ENCODE measurements around the gene TAGLN.
"Not testable (repeated sequence)": the region's sequence is repeated elsewhere in the genome, so short reads cannot be mapped to it uniquely, and the experiment has no call there.

Gene TAGLN

GRCh38 chr11:117197516-117198456 is 1.4 kb upstream of the TAGLN start:
- no peak for DNase-seq

- DNase-seq = no peak
Observed at GRCh38 chr11:117198613-117199012, 557 bp upstream of the TAGLN start.

GRCh38 chr11:117199916-117200812 is 994 bp downstream of the TAGLN start:
- DNase-seq = no peak

GRCh38 chr11:117200813-117201657 is 1.9 kb downstream of the TAGLN start:
- DNase-seq = no peak

DNA sequence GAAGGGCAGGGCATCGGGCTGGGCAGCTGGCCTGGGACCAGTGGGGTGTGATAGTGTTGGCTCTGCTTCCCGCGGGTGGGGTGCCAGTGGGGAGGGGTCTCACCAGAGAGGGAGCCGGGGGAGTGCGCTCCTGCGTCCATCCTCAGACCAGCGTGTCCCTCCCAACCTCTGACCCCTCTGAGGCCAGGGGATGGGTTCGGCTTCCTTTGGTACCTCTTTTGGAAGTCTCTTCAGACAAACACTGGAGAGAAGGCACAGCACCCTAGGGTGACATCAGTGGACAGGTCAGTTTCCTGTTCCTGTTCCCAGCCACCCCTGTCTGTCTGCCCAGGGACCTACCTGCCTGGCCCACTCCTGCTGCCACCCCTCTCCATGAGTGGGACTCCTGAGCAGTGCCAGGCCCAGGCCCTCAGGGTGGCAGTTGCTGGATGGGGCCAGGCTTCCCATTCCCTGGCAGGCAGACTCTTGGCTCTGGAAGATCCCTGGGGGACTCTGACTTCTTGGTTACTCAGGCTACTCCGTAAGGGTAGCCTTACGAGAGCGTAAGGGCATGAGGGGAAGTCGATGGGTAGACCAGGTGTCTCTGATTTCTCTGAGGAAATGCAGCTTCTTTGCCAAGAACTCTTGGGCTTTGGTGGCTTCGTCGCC is 2.6 kb downstream of the TAGLN start:
- DNase-seq = no peak

- DNase-seq = no peak
Observed at GRCh38 chr11:117202386-117203068, 3.4 kb downstream of the TAGLN start.

- DNase-seq = no peak
Observed at GRCh38 chr11:117203069-117203407, 3.9 kb downstream of the TAGLN start.

DNA sequence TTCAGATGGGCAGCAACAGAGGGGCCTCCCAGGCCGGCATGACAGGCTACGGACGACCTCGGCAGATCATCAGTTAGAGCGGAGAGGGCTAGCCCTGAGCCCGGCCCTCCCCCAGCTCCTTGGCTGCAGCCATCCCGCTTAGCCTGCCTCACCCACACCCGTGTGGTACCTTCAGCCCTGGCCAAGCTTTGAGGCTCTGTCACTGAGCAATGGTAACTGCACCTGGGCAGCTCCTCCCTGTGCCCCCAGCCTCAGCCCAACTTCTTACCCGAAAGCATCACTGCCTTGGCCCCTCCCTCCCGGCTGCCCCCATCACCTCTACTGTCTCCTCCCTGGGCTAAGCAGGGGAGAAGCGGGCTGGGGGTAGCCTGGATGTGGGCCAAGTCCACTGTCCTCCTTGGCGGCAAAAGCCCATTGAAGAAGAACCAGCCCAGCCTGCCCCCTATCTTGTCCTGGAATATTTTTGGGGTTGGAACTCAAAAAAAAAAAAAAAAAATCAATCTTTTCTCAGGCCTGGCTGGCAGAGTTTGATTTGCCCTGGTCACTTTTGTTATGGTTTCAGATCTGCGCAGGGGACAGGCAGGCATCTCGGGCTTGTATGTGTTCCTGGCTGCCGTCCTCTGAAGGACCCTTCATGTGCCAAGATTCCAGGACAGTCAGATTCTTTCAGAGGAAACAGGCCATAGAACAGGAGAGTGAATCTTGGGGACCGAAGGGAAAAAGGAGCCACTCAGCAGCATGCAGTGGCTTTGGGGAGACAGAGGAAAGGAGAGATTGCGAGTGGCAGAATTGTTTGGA is 5.3 kb downstream of the TAGLN start:
- no peak for DNase-seq

DNA sequence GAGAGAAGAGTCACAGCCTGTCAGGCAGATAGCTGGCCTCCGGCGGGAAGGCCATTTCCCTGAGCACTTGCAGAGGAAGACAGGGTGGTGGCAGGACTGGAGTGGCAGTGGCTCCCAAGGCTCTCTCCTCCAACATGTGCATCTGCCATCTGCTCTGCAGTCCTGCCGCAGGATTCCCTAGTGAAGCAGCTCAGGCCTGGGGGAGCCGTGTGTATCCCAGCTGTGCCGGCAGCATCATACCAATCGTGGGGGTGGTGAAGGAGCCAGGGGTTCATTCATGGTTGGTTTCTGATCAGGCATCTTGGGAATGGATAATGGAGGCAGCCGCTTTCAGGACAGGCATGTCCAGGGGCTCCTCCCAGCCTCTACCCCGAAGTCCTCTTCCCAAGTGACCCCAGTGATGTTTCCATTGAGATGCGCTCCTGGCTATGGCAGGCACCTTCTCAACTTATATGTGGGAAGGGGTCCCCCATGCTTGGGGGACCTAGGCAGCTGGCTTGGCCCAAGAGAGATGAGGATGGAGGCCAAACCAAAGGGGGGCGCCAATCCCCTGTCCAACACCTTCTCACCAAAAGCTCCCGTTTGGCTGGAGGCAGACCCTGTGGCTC is 6.1 kb downstream of the TAGLN start:
- no peak for DNase-seq

DNA sequence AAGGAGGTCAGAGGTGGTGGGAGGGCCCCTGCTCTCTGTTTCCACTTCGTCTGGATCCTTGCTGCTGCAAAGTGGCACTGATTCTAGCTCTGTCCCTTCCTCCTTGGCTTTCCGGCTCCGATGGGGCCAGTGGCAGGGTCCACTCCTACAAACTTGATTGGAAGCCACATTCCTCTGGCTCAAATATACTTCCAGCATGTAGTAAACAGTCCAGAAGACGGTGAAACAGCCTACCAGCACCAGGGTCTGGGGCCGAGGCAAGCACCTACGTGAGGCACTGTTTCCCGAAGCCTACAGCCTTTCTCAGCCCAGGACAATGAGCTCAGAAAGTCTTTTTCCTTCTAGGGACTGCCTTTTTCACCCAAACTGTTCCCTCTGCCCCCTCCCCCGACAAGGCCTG is 6.9 kb downstream of the TAGLN start:
- DNase-seq = not testable (repeated sequence)

DNA sequence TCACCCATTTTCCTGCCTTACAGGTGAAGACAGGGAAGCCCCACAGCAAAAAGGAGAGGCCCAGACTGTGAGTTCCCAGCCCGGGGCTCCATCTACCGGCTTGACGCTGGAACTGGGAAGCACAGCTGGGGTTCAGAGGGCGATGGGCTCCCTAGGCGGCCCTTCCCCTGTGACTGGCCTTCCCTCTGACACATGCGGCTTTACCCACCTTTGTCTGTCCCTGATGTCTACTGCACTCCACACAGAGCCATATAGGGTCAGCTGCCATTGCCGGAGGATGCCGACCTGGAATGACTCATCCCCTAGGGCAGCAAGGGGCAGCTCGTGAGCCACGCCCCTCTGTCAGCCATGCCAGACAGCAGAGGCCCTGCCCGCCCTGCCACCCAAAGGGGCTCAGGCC is 7.7 kb downstream of the TAGLN start:
- not testable (repeated sequence) for DNase-seq

GRCh38 chr11:117207481-117207880 is 8.3 kb downstream of the TAGLN start:
- DNase-seq = not testable (repeated sequence)

- not testable (repeated sequence) for DNase-seq
Observed at GRCh38 chr11:117208710-117209109, 9.5 kb downstream of the TAGLN start.

GRCh38 chr11:117209351-117210125 is 10.4 kb downstream of the TAGLN start:
- not testable (repeated sequence) for DNase-seq

- no peak for DNase-seq
Observed at GRCh38 chr11:117210620-117211019, 11.4 kb downstream of the TAGLN start.

DNA sequence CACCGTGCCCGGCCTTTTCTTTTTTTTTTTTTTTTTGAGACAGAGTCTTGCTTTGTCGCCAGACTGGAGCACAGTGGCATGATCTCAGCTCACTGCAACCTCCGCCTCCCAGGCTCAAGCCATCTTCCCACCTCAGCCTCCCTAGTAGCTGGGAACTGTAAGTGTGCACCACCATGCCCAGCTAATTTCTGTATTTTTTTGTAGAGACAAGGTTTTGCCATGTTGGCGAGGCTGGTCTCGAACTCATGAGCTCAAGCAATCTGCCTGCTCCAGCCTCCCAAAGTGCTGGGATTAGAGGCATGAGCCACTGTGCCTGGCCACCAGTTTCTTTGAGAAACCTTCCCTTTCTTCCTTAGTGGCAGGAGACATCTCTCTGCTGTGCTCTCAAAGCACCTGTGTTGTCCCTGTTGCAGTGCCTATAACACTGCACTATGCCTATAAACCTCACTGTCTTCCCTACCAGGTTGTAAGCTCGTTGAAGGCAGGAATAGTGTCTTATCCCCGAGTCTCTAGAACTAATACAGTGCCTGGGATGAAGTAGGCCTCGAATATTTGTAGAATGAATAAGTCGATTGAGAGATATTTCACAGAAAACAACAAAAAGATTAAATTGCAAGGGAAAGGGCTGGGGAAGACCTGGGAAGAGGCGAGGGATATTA is 13.7 kb downstream of the TAGLN start:
- no peak for DNase-seq

DNA sequence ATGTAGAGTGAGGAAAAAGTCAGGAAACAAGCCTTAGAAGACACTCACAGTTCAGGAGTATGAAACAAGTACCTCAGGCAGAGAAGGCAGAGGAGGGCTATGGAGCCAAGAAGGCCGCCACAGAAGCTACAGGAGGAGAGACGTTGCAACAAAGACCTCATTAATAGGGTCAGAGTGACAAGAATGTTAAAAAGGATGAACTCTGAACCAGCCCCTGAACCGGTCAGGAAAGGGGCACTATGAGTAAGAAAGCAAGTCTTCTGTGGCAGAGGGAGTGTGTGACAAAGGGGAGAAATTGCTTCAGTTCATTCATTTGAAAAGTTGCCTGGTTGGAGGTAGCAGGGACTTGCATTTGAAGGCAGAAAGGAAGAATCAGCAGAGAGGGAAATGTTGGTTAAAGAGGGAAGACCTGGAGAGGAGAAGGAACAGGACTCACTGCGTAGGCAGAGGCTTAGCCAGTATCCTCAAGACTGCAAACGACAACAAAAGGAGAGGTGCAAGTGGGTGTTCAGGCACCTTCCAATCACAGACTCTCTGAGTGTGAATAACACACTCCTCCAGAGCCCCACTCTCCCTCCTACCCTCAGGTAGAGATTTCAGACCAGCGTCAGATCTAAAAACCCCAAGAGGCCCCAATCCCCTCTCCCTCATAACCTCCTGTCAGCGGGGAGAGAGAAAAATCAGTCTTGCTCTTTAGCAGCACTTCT is 15.4 kb downstream of the TAGLN start:
- no peak for DNase-seq

Data from AML-193 (cell line).